ENCODE measurements around the gene TMBIM1. TPM values are rescaled to one million over a fixed set of nuclear protein-coding genes. Genes with fewer than 3 reads are reported as not detected.

TMBIM1 gene
- total and polyA plus RNA-seq, 12 donors, result 30.9 to 151 (median 110) TPM

DNA sequence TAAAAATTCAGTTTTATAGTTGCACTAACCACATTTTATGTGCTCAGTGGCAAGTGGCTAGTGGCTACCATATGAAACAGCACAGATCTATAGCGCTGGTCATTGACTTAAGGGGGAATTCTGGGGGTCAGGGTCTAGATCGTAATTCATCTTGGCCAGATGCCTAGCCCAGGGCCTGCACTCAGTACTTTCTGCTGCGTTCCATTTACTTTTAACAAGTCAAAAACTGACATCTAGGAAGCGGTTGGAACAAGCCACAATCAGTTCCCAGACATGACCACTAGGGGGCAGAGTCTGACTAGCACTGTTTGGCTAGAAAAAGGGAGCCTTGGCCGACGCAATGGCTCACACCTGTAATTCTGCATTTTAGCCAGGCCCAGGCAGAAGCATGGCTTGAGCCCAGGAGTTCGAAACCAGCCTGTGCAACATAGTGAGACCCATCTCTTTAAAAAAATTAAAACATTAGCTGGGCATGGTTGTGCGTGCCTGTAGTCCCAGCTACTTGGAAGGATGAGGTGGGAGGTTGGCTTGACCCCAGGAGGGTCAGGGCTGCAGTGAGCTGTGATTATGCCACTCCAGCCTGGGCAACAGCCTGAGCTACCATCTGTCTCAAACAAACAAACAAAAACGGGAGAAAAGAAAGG is 9.0 kb upstream of the TMBIM1 start:
- intact Hi-C loops (cut with DNase I), result loop anchor here in 9 of 10 donors (1.0 to 10.0 kb wide), 10 partner anchors 54 to 166 kb away; partner anchors contain the start of genes CATIP (in 8 of the 9) and CTDSP1 (in 1 of the 9)
- WGBS, 2 donors, result 8 to 11% methylated on average over 9 of the region's 9 CpGs
- peak; percentile 64 to 89 for DNase-seq
- H3K4me1 ChIP-seq, result peaks cover 0 to 7% (median 0%) of the 10 kb centered on the region in 9 donors
- TF ChIP-seq, protein P1, sequence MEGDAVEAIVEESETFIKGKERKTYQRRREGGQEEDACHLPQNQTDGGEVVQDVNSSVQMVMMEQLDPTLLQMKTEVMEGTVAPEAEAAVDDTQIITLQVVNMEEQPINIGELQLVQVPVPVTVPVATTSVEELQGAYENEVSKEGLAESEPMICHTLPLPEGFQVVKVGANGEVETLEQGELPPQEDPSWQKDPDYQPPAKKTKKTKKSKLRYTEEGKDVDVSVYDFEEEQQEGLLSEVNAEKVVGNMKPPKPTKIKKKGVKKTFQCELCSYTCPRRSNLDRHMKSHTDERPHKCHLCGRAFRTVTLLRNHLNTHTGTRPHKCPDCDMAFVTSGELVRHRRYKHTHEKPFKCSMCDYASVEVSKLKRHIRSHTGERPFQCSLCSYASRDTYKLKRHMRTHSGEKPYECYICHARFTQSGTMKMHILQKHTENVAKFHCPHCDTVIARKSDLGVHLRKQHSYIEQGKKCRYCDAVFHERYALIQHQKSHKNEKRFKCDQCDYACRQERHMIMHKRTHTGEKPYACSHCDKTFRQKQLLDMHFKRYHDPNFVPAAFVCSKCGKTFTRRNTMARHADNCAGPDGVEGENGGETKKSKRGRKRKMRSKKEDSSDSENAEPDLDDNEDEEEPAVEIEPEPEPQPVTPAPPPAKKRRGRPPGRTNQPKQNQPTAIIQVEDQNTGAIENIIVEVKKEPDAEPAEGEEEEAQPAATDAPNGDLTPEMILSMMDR (IDR thresholded peaks at IDR 0.05), result peak; percentile 96 to 100 (median 97)
- no peaks in the 10 kb centered on the region for H3K9me3 ChIP-seq
- H3K36me3 ChIP-seq, result no peaks in the 10 kb centered on the region
- no peaks in the 10 kb centered on the region for H3K27me3 ChIP-seq
- peak overlapping the region in 1 of 10 donors; percentile 23 for H3K27ac ChIP-seq
- no peak overlapping the region for H3K4me3 ChIP-seq
- ATAC-seq, result peak; percentile 68 to 90 (median 82)

DNA sequence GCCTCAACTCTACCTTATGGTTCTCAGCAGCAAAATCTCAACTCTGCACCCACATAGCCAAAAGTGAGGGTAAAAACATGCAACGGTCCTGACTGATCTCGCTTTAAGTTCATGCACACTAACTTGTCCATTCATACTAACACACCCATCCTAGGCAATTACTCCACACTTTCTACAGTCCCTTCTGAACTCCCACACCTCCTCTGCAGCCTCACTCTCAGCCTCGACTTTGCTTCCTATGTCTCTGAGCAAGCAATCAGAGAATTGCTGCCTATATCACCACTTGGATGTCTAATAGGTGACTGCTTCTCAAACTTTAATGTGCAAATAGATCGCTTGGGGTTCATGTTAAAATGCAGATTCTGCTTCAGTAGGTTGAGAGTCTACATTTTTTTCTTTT is 7.8 kb upstream of the TMBIM1 start:
- Histone ChIP-seq H3K27me3 (no peaks in the 10 kb centered on the region), H3K36me3 (no peaks in the 10 kb centered on the region), H3K4me3 (no peak overlapping the region), H3K9me3 (no peaks in the 10 kb centered on the region), H3K27ac (no peak overlapping the region), H3K4me1 (peaks cover 0 to 7% (median under 1%) of the 10 kb centered on the region in 9 donors)
- ATAC-seq (no peak), DNase-seq (no peak)
- WGBS, 2 donors, result 85 to 87% methylated on average over 4 of the region's 4 CpGs
- intact Hi-C loops (cut with DNase I), result loop anchor here in 8 of 10 donors (1.0 to 10.0 kb wide), 9 partner anchors 55 to 167 kb away; partner anchors contain the start of genes CATIP (in 6 of the 8) and CTDSP1 (in 1 of the 8)
- TF ChIP-seq, protein P1 (IDR thresholded peaks at IDR 0.05), result no peak

- H3K36me3 ChIP-seq, result no peaks in the 10 kb centered on the region
- intact Hi-C loops (cut with DNase I), result loop anchor here in 4 of 10 donors (10.0 kb wide), 3 partner anchors 96 to 266 kb away; partner anchors contain the start of genes CNOT9 (in 1 of the 4), CTDSP1 (in 1 of the 4) and USP37 (in 1 of the 4)
- peaks cover 0 to 23% (median 5%) of the 10 kb centered on the region in 9 donors for H3K4me1 ChIP-seq
- TF ChIP-seq, protein P1 (IDR thresholded peaks at IDR 0.05), result no peak
- DNase-seq (no peak), ATAC-seq (no peak)
- H3K27ac ChIP-seq, result no peak overlapping the region
- no peaks in the 10 kb centered on the region for H3K9me3 ChIP-seq
- no peak overlapping the region for H3K4me3 ChIP-seq
- 82 to 85% methylated on average over 6 of the region's 6 CpGs for WGBS, 2 donors
- H3K27me3 ChIP-seq, result no peaks in the 10 kb centered on the region
These were observed 6.1 kb upstream of the TMBIM1 start for GRCh38 chr2:218298314-218298875.

- no peaks in the 10 kb centered on the region for H3K36me3 ChIP-seq
- WGBS, 2 donors, result 89 to 90% methylated on average over 7 of the region's 7 CpGs
- H3K4me1 ChIP-seq, result peaks cover 0 to 32% (median 9%) of the 10 kb centered on the region in 9 donors
These were observed 4.5 kb upstream of the TMBIM1 start for GRCh38 chr2:218296847-218297246.

More at GRCh38 chr2:218296847-218297246, 4.5 kb upstream of the TMBIM1 start:
- TF ChIP-seq, protein P1 (IDR thresholded peaks at IDR 0.05), result no peak
- H3K27me3 ChIP-seq, result no peaks in the 10 kb centered on the region
- no peak overlapping the region for H3K4me3 ChIP-seq
- no peak for ATAC-seq
- no peak for DNase-seq
- no peaks in the 10 kb centered on the region for H3K9me3 ChIP-seq
- intact Hi-C loops (cut with DNase I), result loop anchor here in 4 of 10 donors (10.0 kb wide), 3 partner anchors 98 to 268 kb away; partner anchors contain the start of genes CNOT9 (in 1 of the 4), CTDSP1 (in 1 of the 4) and USP37 (in 1 of the 4)
- no peak overlapping the region for H3K27ac ChIP-seq
